Activated naive CD8-positive, alpha-beta T cell treated with anti-CD3 and anti-CD28 coated beads, Interleukin-2, amount 10 ng/mL, durations not matched to agents 7 days and 5 days (primary cell): Measurements from ENCODE around the gene AP2M1. TPM values are rescaled to one million over a fixed set of nuclear protein-coding genes. Genes with fewer than 3 reads are reported as not detected.
A peak's percentile ranks its signal among the peaks of the same experiment; 100 is the strongest.

ENCODE experiments used
- ATAC-seq: fragments of 150-1000 bp; cut with Tn5 transposase; one replicate; pipeline ENCODE4 v1.10.0; 2021; ENCODE audit warnings: low read depth, moderate library complexity
- POLR2A ChIA-PET: fragments of 350-600 bp; sonication (Branson Sonifier 250); formaldehyde crosslinking; loops from one replicate; lab custom pipeline; 2021; ENCODE audit warnings: antibody characterized with exemption; lab: Charles Lee
- DNase-seq: peaks from one replicate; pipeline ENCODE4 v3.0.0; 2021
- H3K27ac Mint-ChIP-seq: one replicate; pipeline ENCODE4 v1.8.0; 2022; ENCODE audit warnings: mild to moderate bottlenecking, mixed read lengths
- H3K27me3 Mint-ChIP-seq: one replicate; pipeline ENCODE4 v1.8.0; 2022; ENCODE audit warnings: mild to moderate bottlenecking, moderate library complexity, mixed read lengths
- H3K36me3 Mint-ChIP-seq: one replicate; pipeline ENCODE4 v1.8.0; 2021; ENCODE audit warnings: mild to moderate bottlenecking, mixed read lengths
- H3K4me1 Mint-ChIP-seq: one replicate; pipeline ENCODE4 v1.8.0; 2021; ENCODE audit warnings: mixed read lengths
- H3K4me3 Mint-ChIP-seq: one replicate; pipeline ENCODE4 v1.8.0; 2022; ENCODE audit warnings: mild to moderate bottlenecking, moderate library complexity, mixed read lengths
- H3K9me3 Mint-ChIP-seq: one replicate; pipeline ENCODE4 v1.8.0; 2021; ENCODE audit warnings: mixed read lengths
- total RNA-seq, 2 experiments: library from RNA; stranded (reverse); gene quantifications; one replicate each; pipeline ENCODE4 v1.2.3, GENCODE V29; 2021

The AP2M1 gene
- total RNA-seq, 2 experiments from 2014 or later, result 210 to 213 TPM

GRCh38 chr3:184164648-184165330 lies 9.9 kb upstream of the AP2M1 start:
- DNase-seq, result no peak

GRCh38 chr3:184165543-184165942 lies 9.1 kb upstream of the AP2M1 start:
- H3K9me3 Mint-ChIP-seq, result no peaks in the 10 kb centered on the region
- DNase-seq (no peak), ATAC-seq (no peak)
- POLR2A ChIA-PET, result no interaction called here
- H3K4me3 Mint-ChIP-seq, result no peak overlapping the region
- H3K27ac Mint-ChIP-seq, result no peak overlapping the region
- no peaks in the 10 kb centered on the region for H3K27me3 Mint-ChIP-seq
- H3K36me3 Mint-ChIP-seq, result peaks cover 5% of the 10 kb centered on the region
- peaks cover 8% of the 10 kb centered on the region for H3K4me1 Mint-ChIP-seq

More at GRCh38 chr3:184164648-184165330, 9.9 kb upstream of the AP2M1 start:
- Mint-ChIP-seq H3K36me3 (peaks cover 5% of the 10 kb centered on the region), H3K27ac (no peak overlapping the region), H3K4me3 (no peak overlapping the region), H3K4me1 (peaks cover 10% of the 10 kb centered on the region), H3K27me3 (no peaks in the 10 kb centered on the region), H3K9me3 (no peaks in the 10 kb centered on the region)
- POLR2A ChIA-PET, result interaction anchor here (0.8 to 1.2 kb wide), 3 partner anchors 9 to 22 kb away, joined by 3 to 4 read pairs (median 3); partner anchors contain the start of genes ABCF3 and DVL3
- no peak for ATAC-seq

GRCh38 chr3:184166671-184167070 lies 8.0 kb upstream of the AP2M1 start:
- ATAC-seq (no peak), DNase-seq (no peak)
- Mint-ChIP-seq H3K4me3 (no peak overlapping the region), H3K9me3 (no peaks in the 10 kb centered on the region), H3K27me3 (no peaks in the 10 kb centered on the region), H3K27ac (no peak overlapping the region), H3K36me3 (peaks cover 7% of the 10 kb centered on the region), H3K4me1 (peaks cover 6% of the 10 kb centered on the region)
- POLR2A ChIA-PET, result no interaction called here

- Mint-ChIP-seq H3K27ac (no peak overlapping the region), H3K36me3 (peaks cover 10% of the 10 kb centered on the region), H3K27me3 (no peaks in the 10 kb centered on the region), H3K4me3 (no peak overlapping the region), H3K4me1 (peaks cover 6% of the 10 kb centered on the region), H3K9me3 (no peaks in the 10 kb centered on the region)
- ATAC-seq, result no peak
- POLR2A ChIA-PET, result no interaction called here
- no peak for DNase-seq
Observed at GRCh38 chr3:184167786-184168185, 6.9 kb upstream of the AP2M1 start.

- Mint-ChIP-seq H3K27me3 (no peaks in the 10 kb centered on the region), H3K27ac (no peak overlapping the region), H3K9me3 (no peaks in the 10 kb centered on the region), H3K4me1 (peaks cover 6% of the 10 kb centered on the region), H3K4me3 (no peak overlapping the region), H3K36me3 (peaks cover 14% of the 10 kb centered on the region)
- DNase-seq (no peak), ATAC-seq (no peak)
- POLR2A ChIA-PET, result no interaction called here
Observed at GRCh38 chr3:184168363-184169120, 6.1 kb upstream of the AP2M1 start.

GRCh38 chr3:184169896-184170875 lies 4.5 kb upstream of the AP2M1 start:
- H3K9me3 Mint-ChIP-seq, result no peaks in the 10 kb centered on the region
- H3K27me3 Mint-ChIP-seq, result no peaks in the 10 kb centered on the region
- H3K4me3 Mint-ChIP-seq, result no peak overlapping the region
- ATAC-seq (no peak), DNase-seq (no peak)
- H3K36me3 Mint-ChIP-seq, result peaks cover 14% of the 10 kb centered on the region
- H3K27ac Mint-ChIP-seq, result no peak overlapping the region
- H3K4me1 Mint-ChIP-seq, result peaks cover 10% of the 10 kb centered on the region
- POLR2A ChIA-PET, result no interaction called here

- no peak for DNase-seq
- ATAC-seq, result no peak
- Mint-ChIP-seq H3K27me3 (no peaks in the 10 kb centered on the region), H3K9me3 (no peaks in the 10 kb centered on the region), H3K4me3 (no peak overlapping the region), H3K4me1 (peaks cover 18% of the 10 kb centered on the region), H3K27ac (no peak overlapping the region), H3K36me3 (peaks cover 14% of the 10 kb centered on the region)
- POLR2A ChIA-PET, result no interaction called here
Observed at GRCh38 chr3:184171562-184171961, 3.1 kb upstream of the AP2M1 start.

- no peaks in the 10 kb centered on the region for H3K27me3 Mint-ChIP-seq
- peaks cover 19% of the 10 kb centered on the region for H3K4me1 Mint-ChIP-seq
- peaks cover 12% of the 10 kb centered on the region for H3K36me3 Mint-ChIP-seq
- POLR2A ChIA-PET, result interaction anchor here (1.6 kb wide), 1 partner anchor 13 kb away, joined by 4 read pairs; the partner anchor contains the start of gene ABCF3
- DNase-seq (no peak), ATAC-seq (no peak)
- no peak overlapping the region for H3K27ac Mint-ChIP-seq
- no peak overlapping the region for H3K4me3 Mint-ChIP-seq
- no peaks in the 10 kb centered on the region for H3K9me3 Mint-ChIP-seq
Observed at GRCh38 chr3:184172681-184173373, 1.8 kb upstream of the AP2M1 start.

- H3K36me3 Mint-ChIP-seq, result peaks cover 10% of the 10 kb centered on the region
- H3K9me3 Mint-ChIP-seq, result no peaks in the 10 kb centered on the region
- peaks cover 21% of the 10 kb centered on the region for H3K4me1 Mint-ChIP-seq
- no peak overlapping the region for H3K4me3 Mint-ChIP-seq
- no peaks in the 10 kb centered on the region for H3K27me3 Mint-ChIP-seq
- H3K27ac Mint-ChIP-seq, result no peak overlapping the region
- no peak for ATAC-seq
- POLR2A ChIA-PET, result interaction anchor here (1.6 kb wide), 1 partner anchor 12 kb away, joined by 4 read pairs; the partner anchor contains the start of gene ABCF3
- DNase-seq, result no peak
Observed at GRCh38 chr3:184173374-184173722, 1.3 kb upstream of the AP2M1 start.

- Mint-ChIP-seq H3K27me3 (no peaks in the 10 kb centered on the region), H3K4me3 (peak overlapping the region; percentile 92), H3K27ac (peak overlapping the region; percentile 73), H3K36me3 (peaks cover 12% of the 10 kb centered on the region), H3K9me3 (no peaks in the 10 kb centered on the region), H3K4me1 (peaks cover 21% of the 10 kb centered on the region)
- no peak for DNase-seq
- POLR2A ChIA-PET, result interaction anchor here (0.6 to 1.6 kb wide), 8 partner anchors 10 to 639 kb away, joined by 3 to 5 read pairs (median 3); partner anchors contain the start of genes ABCF3 and EIF2B5
- ATAC-seq, result peak; percentile 5
Observed at GRCh38 chr3:184174284-184174645, 390 bp upstream of the AP2M1 start.

- Mint-ChIP-seq H3K27ac (peak overlapping the region; percentile 81), H3K9me3 (no peaks in the 10 kb centered on the region), H3K36me3 (peaks cover 17% of the 10 kb centered on the region), H3K4me3 (peak overlapping the region; percentile 92), H3K4me1 (peaks cover 21% of the 10 kb centered on the region), H3K27me3 (no peaks in the 10 kb centered on the region)
- ATAC-seq, result no peak
- POLR2A ChIA-PET, result interaction anchor here (0.7 to 1.1 kb wide), 4 partner anchors 10 to 40 kb away, joined by 3 to 8 read pairs (median 6); partner anchors contain the start of genes ABCF3 and EIF2B5
- DNase-seq, result no peak
Observed at GRCh38 chr3:184175506-184175905, 851 bp downstream of the AP2M1 start.

- Mint-ChIP-seq H3K9me3 (no peaks in the 10 kb centered on the region), H3K4me3 (peak overlapping the region; percentile 92), H3K27ac (peak overlapping the region; percentile 81), H3K4me1 (peaks cover 20% of the 10 kb centered on the region), H3K27me3 (no peaks in the 10 kb centered on the region), H3K36me3 (peaks cover 17% of the 10 kb centered on the region)
- DNase-seq (no peak), ATAC-seq (no peak)
- POLR2A ChIA-PET, result no interaction called here
Observed at GRCh38 chr3:184175981-184176376, 1.3 kb downstream of the AP2M1 start.
